K562 (cell line): ENCODE measurements around the gene APOBEC3A. TPM values are rescaled to one million over a fixed set of nuclear protein-coding genes. Genes with fewer than 3 reads are reported as not detected.
A peak's percentile ranks its signal among the peaks of the same experiment; 100 is the strongest.

ENCODE experiments used
- BRD4 ChIP-seq: fragments of 200-600 bp; sonication (generic); IDR thresholded peaks from 2 replicates; pipeline ENCODE4 v1.6.1; 2017; ENCODE audit warnings: inconsistent platforms
- CEBPG ChIP-seq, 3 experiments: fragments of 200-800 bp in 1 of 3; sonication (Bioruptor generic) in 1 of 3; sonication (generic) in 1 of 3; formaldehyde crosslinking in 1 of 3; IDR thresholded peaks in 2 of 3; conservative IDR thresholded peaks in 1 of 3; 2 replicates each; pipeline versions ENCODE4 v1.6.1 to v1.8.0; 2016 to 2022; ENCODE audit warnings: missing compliant biosample characterization in 2 of 3, missing genetic modification characterization in 2 of 3, mild to moderate bottlenecking in 1 of 3, missing genetic modification reagents in 1 of 3
- MAFK ChIP-seq: IDR thresholded peaks from 2 replicates; pipeline ENCODE4 v1.6.1; 2011; ENCODE audit warnings: low read length, improper control_type of control experiment
- MEIS2 ChIP-seq: fragments of 450-650 bp; IDR thresholded peaks from 2 replicates; pipeline ENCODE4 v1.6.1; 2014; ENCODE audit warnings: mild to moderate bottlenecking; ENCODE audit not compliant: partially characterized antibody
- MIER1 ChIP-seq: fragments of 450-650 bp; IDR thresholded peaks from 2 replicates; pipeline ENCODE4 v1.6.1; 2016; ENCODE audit warnings: antibody characterized with exemption, mild to moderate bottlenecking, low read depth
- MTA3 ChIP-seq: fragments of 450-650 bp; formaldehyde crosslinking; IDR thresholded peaks from 2 replicates; pipeline ENCODE4 v1.6.1; 2017; ENCODE audit warnings: mild to moderate bottlenecking, borderline replicate concordance
- NFIX ChIP-seq: fragments of 250-450 bp; sonication (Bioruptor Pico); IDR thresholded peaks from 2 replicates; pipeline ENCODE4 v1.4.0; 2020; ENCODE audit warnings: low read depth, mild to moderate bottlenecking, moderate library complexity
- PTTG1 ChIP-seq: fragments of 450-650 bp; IDR thresholded peaks from 2 replicates; pipeline ENCODE4 v1.6.1; 2016; ENCODE audit warnings: low read depth, mild to moderate bottlenecking, missing genetic modification characterization, missing compliant biosample characterization
- RBM14 ChIP-seq: fragments of 200-400 bp; formaldehyde crosslinking; IDR thresholded peaks from 2 replicates; pipeline ENCODE4 v1.6.1; 2018; ENCODE audit warnings: low read depth, mild to moderate bottlenecking, low read length, moderate library complexity, borderline replicate concordance; ENCODE audit not compliant: insufficient read depth
- TEAD1 ChIP-seq, 2 experiments: fragments of 450-650 bp in 1 of 2; sonication (generic) in 1 of 2; formaldehyde crosslinking; IDR thresholded peaks; 2 replicates each; pipeline versions ENCODE4 v1.4.0 to v1.8.0; 2020 to 2022; ENCODE audit warnings: mild to moderate bottlenecking in 2 of 2, missing genetic modification reagents in 1 of 2
- ZNF707 ChIP-seq: fragments of 250-450 bp; sonication (Bioruptor Pico); conservative IDR thresholded peaks from 2 replicates; pipeline ENCODE4 v1.8.0; 2022; ENCODE audit warnings: inconsistent platforms, mild to moderate bottlenecking, moderate library complexity
- polyA plus RNA-seq, 8 experiments: library from polyadenylated mRNA; depleted of rRNA in 4 of 8; stranded (reverse) in 5 of 8; unstranded in 3 of 8; fragments of >200 nt; fragmentation: Nextera tagmentation in 2 of 8; fragmentation: Illumina TruSeq in 1 of 8; extraction: Ambion mirVana in 2 of 8; extraction: Trizol in 1 of 8; gene quantifications; 2 replicates each; pipeline versions ENCODE4 v1.2.1 to v1.2.3, GENCODE V29; 2011 to 2014; ENCODE audit warnings: inconsistent platforms in 1 of 8, missing spikeins in 1 of 8
- total RNA-seq, 7 experiments: library from RNA; depleted of rRNA in 6 of 7; stranded (reverse); fragments of >200 nt in 6 of 7; fragmentation: Illumina TruSeq in 2 of 7; extraction: Trizol in 2 of 7; gene quantifications; 2 replicates each; pipeline versions ENCODE4 v1.2.1 to v1.2.3, GENCODE V29; 2011 to 2021; ENCODE audit warnings: low replicate concordance in 1 of 7
- TF ChIP-seq, protein P1 (sequence below), 2 experiments: IDR thresholded peaks in 1 of 2; conservative IDR thresholded peaks in 1 of 2; 2 replicates each; pipeline ENCODE4 v1.6.1; 2016; ENCODE audit warnings: low read depth in 2 of 2, mild to moderate bottlenecking in 1 of 2, missing compliant biosample characterization in 1 of 2, missing genetic modification characterization in 1 of 2, moderate library complexity in 1 of 2
- TF ChIP-seq, protein P2 (sequence below): sonication (generic); formaldehyde crosslinking; IDR thresholded peaks from 2 replicates; pipeline ENCODE4 v1.8.0; 2022; ENCODE audit warnings: mild to moderate bottlenecking, missing genetic modification reagents, borderline replicate concordance
- TF ChIP-seq, protein P3 (sequence below): sonication (generic); formaldehyde crosslinking; IDR thresholded peaks from 2 replicates; pipeline ENCODE4 v1.8.0; 2023; ENCODE audit warnings: mild to moderate bottlenecking, missing genetic modification reagents
- TF ChIP-seq, protein P4 (sequence below): fragments of 250-450 bp; sonication (Bioruptor Pico); IDR thresholded peaks from 2 replicates; pipeline ENCODE4 v1.8.0; 2021; ENCODE audit warnings: moderate library complexity, mild to moderate bottlenecking, inconsistent platforms

APOBEC3A gene
- total and polyA plus RNA-seq, 9 of the 15 experiments (the other 6 are each of a cell fraction or from before 2014, with no cell fraction given): 0.04 TPM; not detected in 8

DNA sequence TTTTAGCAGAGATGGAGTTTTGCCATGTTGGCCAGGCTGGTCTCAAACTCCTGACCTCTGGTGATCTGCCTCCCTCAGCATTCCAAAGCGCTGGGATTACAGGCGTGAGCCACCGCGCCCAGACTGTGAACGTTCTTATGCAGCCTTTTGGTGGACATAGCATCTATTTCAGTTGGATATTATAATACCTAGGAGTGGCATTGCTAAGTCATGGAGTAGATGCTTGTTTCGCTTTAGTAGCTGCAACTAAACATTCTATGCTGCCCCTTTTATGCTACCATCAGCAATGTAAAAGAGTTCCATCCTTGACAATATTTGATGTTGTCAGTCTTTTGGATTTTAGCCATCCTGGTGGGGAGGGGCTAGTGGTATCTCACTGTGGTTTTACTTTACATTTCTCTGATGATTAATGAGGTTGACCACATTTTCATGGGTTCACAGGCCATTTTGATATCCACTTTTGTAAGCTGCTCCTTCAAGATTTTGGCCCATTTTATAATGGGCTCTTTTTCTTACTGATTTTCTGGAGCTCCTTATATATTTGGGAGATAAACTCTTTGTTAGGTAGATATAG is 16.5 kb upstream of the APOBEC3A start (continued):
- TF ChIP-seq, protein P1, sequence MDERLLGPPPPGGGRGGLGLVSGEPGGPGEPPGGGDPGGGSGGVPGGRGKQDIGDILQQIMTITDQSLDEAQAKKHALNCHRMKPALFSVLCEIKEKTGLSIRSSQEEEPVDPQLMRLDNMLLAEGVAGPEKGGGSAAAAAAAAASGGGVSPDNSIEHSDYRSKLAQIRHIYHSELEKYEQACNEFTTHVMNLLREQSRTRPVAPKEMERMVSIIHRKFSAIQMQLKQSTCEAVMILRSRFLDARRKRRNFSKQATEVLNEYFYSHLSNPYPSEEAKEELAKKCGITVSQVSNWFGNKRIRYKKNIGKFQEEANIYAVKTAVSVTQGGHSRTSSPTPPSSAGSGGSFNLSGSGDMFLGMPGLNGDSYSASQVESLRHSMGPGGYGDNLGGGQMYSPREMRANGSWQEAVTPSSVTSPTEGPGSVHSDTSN (CRISPR knock-in tag; IDR thresholded peaks at IDR 0.05; ENCODE audit: low read depth): no peak
- TF ChIP-seq, protein P1 (tag; conservative IDR thresholded peaks at IDR 0.05; ENCODE audit: low read depth): peak; percentile 53
- TF ChIP-seq MIER1 (no peak), BRD4 (no peak), TEAD1 (CRISPR knock-in tag; IDR thresholded peaks at IDR 0.05) (no peak), RBM14 (no peak), MAFK (no peak), ZNF707 (CRISPR knock-in tag) (no peak), MEIS2 (peak; percentile 60), CEBPG (CRISPR knock-in tag; IDR thresholded peaks at IDR 0.05) (no peak), CEBPG (tag; conservative IDR thresholded peaks at IDR 0.05 in 1 of 2, IDR thresholded peaks at IDR 0.05 in 1 of 2) (no peak), NFIX (CRISPR knock-in tag) (no peak), MTA3 (no peak), PTTG1 (tag) (no peak)
- TF ChIP-seq, protein P2, sequence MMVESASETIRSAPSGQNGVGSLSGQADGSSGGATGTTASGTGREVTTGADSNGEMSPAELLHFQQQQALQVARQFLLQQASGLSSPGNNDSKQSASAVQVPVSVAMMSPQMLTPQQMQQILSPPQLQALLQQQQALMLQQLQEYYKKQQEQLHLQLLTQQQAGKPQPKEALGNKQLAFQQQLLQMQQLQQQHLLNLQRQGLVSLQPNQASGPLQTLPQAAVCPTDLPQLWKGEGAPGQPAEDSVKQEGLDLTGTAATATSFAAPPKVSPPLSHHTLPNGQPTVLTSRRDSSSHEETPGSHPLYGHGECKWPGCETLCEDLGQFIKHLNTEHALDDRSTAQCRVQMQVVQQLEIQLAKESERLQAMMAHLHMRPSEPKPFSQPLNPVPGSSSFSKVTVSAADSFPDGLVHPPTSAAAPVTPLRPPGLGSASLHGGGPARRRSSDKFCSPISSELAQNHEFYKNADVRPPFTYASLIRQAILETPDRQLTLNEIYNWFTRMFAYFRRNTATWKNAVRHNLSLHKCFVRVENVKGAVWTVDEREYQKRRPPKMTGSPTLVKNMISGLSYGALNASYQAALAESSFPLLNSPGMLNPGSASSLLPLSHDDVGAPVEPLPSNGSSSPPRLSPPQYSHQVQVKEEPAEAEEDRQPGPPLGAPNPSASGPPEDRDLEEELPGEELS (CRISPR knock-in tag): no peak
- TF ChIP-seq, protein P3, sequence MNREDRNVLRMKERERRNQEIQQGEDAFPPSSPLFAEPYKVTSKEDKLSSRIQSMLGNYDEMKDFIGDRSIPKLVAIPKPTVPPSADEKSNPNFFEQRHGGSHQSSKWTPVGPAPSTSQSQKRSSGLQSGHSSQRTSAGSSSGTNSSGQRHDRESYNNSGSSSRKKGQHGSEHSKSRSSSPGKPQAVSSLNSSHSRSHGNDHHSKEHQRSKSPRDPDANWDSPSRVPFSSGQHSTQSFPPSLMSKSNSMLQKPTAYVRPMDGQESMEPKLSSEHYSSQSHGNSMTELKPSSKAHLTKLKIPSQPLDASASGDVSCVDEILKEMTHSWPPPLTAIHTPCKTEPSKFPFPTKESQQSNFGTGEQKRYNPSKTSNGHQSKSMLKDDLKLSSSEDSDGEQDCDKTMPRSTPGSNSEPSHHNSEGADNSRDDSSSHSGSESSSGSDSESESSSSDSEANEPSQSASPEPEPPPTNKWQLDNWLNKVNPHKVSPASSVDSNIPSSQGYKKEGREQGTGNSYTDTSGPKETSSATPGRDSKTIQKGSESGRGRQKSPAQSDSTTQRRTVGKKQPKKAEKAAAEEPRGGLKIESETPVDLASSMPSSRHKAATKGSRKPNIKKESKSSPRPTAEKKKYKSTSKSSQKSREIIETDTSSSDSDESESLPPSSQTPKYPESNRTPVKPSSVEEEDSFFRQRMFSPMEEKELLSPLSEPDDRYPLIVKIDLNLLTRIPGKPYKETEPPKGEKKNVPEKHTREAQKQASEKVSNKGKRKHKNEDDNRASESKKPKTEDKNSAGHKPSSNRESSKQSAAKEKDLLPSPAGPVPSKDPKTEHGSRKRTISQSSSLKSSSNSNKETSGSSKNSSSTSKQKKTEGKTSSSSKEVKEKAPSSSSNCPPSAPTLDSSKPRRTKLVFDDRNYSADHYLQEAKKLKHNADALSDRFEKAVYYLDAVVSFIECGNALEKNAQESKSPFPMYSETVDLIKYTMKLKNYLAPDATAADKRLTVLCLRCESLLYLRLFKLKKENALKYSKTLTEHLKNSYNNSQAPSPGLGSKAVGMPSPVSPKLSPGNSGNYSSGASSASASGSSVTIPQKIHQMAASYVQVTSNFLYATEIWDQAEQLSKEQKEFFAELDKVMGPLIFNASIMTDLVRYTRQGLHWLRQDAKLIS: no peak
- TF ChIP-seq, protein P4, sequence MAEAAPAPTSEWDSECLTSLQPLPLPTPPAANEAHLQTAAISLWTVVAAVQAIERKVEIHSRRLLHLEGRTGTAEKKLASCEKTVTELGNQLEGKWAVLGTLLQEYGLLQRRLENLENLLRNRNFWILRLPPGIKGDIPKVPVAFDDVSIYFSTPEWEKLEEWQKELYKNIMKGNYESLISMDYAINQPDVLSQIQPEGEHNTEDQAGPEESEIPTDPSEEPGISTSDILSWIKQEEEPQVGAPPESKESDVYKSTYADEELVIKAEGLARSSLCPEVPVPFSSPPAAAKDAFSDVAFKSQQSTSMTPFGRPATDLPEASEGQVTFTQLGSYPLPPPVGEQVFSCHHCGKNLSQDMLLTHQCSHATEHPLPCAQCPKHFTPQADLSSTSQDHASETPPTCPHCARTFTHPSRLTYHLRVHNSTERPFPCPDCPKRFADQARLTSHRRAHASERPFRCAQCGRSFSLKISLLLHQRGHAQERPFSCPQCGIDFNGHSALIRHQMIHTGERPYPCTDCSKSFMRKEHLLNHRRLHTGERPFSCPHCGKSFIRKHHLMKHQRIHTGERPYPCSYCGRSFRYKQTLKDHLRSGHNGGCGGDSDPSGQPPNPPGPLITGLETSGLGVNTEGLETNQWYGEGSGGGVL (CRISPR knock-in tag): no peak
